ENCODE data around the gene LRR1.

The LRR1 gene

DNA sequence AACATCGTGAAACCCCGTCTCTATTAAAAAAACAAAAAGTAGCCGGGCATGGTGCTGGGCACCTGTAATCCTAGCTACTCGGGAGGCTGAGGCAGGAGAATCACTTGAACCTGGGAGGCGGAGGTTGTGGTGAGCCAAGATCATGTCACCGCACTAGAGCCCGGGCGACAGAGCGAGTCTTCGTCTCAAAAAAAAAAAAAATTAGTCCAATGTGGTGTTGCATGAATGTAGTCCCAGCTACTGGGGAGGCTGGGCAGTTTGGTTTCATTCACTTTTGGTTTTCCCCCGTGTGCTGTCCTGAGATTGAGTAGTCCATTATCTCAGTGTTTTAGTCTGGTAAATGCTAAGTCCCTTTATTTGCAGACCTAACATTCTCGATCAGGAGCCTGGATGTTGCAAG is 32.0 kb upstream of the LRR1 start:
- TF ChIP-seq SIN3A (IDR thresholded peaks at IDR 0.05; ENCODE audit: borderline replicate concordance, insufficient read depth, low read length): no peak
- TF ChIP-seq, protein P1, sequence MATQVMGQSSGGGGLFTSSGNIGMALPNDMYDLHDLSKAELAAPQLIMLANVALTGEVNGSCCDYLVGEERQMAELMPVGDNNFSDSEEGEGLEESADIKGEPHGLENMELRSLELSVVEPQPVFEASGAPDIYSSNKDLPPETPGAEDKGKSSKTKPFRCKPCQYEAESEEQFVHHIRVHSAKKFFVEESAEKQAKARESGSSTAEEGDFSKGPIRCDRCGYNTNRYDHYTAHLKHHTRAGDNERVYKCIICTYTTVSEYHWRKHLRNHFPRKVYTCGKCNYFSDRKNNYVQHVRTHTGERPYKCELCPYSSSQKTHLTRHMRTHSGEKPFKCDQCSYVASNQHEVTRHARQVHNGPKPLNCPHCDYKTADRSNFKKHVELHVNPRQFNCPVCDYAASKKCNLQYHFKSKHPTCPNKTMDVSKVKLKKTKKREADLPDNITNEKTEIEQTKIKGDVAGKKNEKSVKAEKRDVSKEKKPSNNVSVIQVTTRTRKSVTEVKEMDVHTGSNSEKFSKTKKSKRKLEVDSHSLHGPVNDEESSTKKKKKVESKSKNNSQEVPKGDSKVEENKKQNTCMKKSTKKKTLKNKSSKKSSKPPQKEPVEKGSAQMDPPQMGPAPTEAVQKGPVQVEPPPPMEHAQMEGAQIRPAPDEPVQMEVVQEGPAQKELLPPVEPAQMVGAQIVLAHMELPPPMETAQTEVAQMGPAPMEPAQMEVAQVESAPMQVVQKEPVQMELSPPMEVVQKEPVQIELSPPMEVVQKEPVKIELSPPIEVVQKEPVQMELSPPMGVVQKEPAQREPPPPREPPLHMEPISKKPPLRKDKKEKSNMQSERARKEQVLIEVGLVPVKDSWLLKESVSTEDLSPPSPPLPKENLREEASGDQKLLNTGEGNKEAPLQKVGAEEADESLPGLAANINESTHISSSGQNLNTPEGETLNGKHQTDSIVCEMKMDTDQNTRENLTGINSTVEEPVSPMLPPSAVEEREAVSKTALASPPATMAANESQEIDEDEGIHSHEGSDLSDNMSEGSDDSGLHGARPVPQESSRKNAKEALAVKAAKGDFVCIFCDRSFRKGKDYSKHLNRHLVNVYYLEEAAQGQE (IDR thresholded peaks at IDR 0.05; ENCODE audit: insufficient read depth in 1 of 2, low read depth in 2 of 2, low read length in 2 of 2): no peak
- TF ChIP-seq POLR2AphosphoS5 (IDR thresholded peaks at IDR 0.05; ENCODE audit: low read depth, low read length): no peak
- no peak for TF ChIP-seq TAF1 (IDR thresholded peaks at IDR 0.05; ENCODE audit: borderline replicate concordance, insufficient read depth, low read length)
- TF ChIP-seq FOXP2 (optimal IDR thresholded peaks at IDR 0.05; ENCODE audit: borderline replicate concordance, extremely low read depth, extremely low read length, insufficient read depth): no peak

DNA sequence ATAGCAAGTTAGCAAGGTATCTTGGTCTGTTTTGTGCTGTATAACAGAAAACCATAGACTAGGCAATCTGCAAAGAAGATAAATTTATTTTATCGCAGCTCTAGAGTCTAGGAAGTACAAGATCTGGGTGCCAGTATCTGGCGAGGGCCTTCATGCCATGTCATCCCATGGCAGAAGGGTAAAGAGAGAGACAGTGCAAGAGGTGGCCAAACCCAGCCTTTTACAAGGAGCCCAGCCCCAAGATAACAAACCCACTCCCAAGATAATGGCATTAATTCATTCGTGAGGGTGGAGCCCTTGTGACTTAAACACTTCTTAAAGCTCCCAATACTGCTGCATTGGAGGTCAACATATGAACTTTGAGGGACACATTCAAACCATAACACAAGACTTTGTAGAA is 29.5 kb upstream of the LRR1 start:
- TF ChIP-seq SIN3A (IDR thresholded peaks at IDR 0.05; ENCODE audit: borderline replicate concordance, insufficient read depth, low read length): no peak
- no peak for TF ChIP-seq POLR2AphosphoS5 (IDR thresholded peaks at IDR 0.05; ENCODE audit: low read depth, low read length)
- TF ChIP-seq, protein P1 (IDR thresholded peaks at IDR 0.05; ENCODE audit: insufficient read depth in 1 of 2, low read depth in 2 of 2, low read length in 2 of 2): no peak
- TF ChIP-seq TAF1 (IDR thresholded peaks at IDR 0.05; ENCODE audit: borderline replicate concordance, insufficient read depth, low read length): no peak
- no peak for TF ChIP-seq FOXP2 (optimal IDR thresholded peaks at IDR 0.05; ENCODE audit: borderline replicate concordance, extremely low read depth, extremely low read length, insufficient read depth)

- TF ChIP-seq TAF1 (IDR thresholded peaks at IDR 0.05; ENCODE audit: borderline replicate concordance, insufficient read depth, low read length): no peak
- TF ChIP-seq POLR2AphosphoS5 (IDR thresholded peaks at IDR 0.05; ENCODE audit: low read depth, low read length): no peak
- TF ChIP-seq SIN3A (IDR thresholded peaks at IDR 0.05; ENCODE audit: borderline replicate concordance, insufficient read depth, low read length): no peak
- TF ChIP-seq FOXP2 (optimal IDR thresholded peaks at IDR 0.05; ENCODE audit: borderline replicate concordance, extremely low read depth, extremely low read length, insufficient read depth): no peak
- TF ChIP-seq, protein P1 (IDR thresholded peaks at IDR 0.05; ENCODE audit: insufficient read depth in 1 of 2, low read depth in 2 of 2, low read length in 2 of 2): no peak
These were observed 24.7 kb upstream of the LRR1 start for GRCh38 chr14:49574038-49574437.

- TF ChIP-seq TAF1 (IDR thresholded peaks at IDR 0.05; ENCODE audit: borderline replicate concordance, insufficient read depth, low read length) (no peak), POLR2AphosphoS5 (IDR thresholded peaks at IDR 0.05; ENCODE audit: low read depth, low read length) (no peak), SIN3A (IDR thresholded peaks at IDR 0.05; ENCODE audit: borderline replicate concordance, insufficient read depth, low read length) (no peak), FOXP2 (optimal IDR thresholded peaks at IDR 0.05; ENCODE audit: borderline replicate concordance, extremely low read depth, extremely low read length, insufficient read depth) (no peak)
- TF ChIP-seq, protein P1 (IDR thresholded peaks at IDR 0.05; ENCODE audit: insufficient read depth in 1 of 2, low read depth in 2 of 2, low read length in 2 of 2): no peak
These were observed 20.6 kb upstream of the LRR1 start for GRCh38 chr14:49578141-49578540.

- TF ChIP-seq TAF1 (IDR thresholded peaks at IDR 0.05; ENCODE audit: borderline replicate concordance, insufficient read depth, low read length): no peak
- TF ChIP-seq, protein P1 (IDR thresholded peaks at IDR 0.05; ENCODE audit: insufficient read depth in 1 of 2, low read depth in 2 of 2, low read length in 2 of 2): no peak
- no peak for TF ChIP-seq FOXP2 (optimal IDR thresholded peaks at IDR 0.05; ENCODE audit: borderline replicate concordance, extremely low read depth, extremely low read length, insufficient read depth)
- no peak for TF ChIP-seq POLR2AphosphoS5 (IDR thresholded peaks at IDR 0.05; ENCODE audit: low read depth, low read length)
- TF ChIP-seq SIN3A (IDR thresholded peaks at IDR 0.05; ENCODE audit: borderline replicate concordance, insufficient read depth, low read length): no peak
These were observed 18.9 kb upstream of the LRR1 start for GRCh38 chr14:49579841-49580240.
